Measurements from ENCODE around the gene ADPRHL1.

ADPRHL1 gene

DNA sequence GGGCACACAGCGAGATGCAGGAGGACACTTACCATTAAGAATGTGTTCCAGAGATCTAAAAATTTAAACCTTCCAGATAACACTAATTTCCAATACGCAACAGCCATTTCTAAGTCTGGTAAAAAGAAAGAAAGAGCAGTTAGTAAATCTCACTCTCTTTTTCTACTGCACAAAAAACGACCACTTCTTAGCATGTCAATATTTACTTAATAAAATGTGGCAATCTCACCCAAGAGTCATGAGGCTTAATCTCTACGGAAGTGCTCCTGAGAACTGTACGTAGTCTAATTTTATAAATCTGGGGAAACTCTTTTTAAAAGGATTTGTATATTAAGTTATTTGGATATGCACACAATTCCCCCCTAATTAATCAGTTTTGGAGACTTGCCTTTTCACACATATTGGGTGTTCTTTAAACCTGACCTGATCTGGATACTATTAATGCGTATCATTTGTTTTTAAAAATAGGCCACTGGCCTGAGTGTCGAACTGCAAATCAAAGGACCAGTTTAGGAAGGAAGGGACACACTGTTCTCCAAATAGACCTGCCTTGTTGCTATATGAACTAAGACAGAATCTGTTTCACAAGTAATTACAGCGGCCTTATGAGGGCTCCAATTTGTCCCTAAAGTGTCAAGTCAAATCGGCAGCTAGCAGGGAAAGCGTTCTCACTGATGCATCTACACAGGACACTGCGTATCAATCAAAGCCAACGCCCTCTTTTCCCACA lies 7.9 kb upstream of the ADPRHL1 start:
- no peak for DNase-seq
- no peaks in the 10 kb centered on the region for H3K9me3 ChIP-seq (replicated peaks; ENCODE audit: insufficient read depth, low read length)
- H4K20me1 ChIP-seq (ENCODE audit: insufficient read depth, low read length): no peaks in the 10 kb centered on the region
- H3K4me2 ChIP-seq (ENCODE audit: low read depth, low read length): no peak overlapping the region
- no peaks in the 10 kb centered on the region for H3K79me2 ChIP-seq (ENCODE audit: low read length)
- H3K27ac ChIP-seq (ENCODE audit: low read length): no peak overlapping the region
- H3K9me2 ChIP-seq (replicated peaks; ENCODE audit: insufficient read depth, low read length): no peaks in the 10 kb centered on the region
- H3K4me3 ChIP-seq (ENCODE audit: low read length): no peak overlapping the region
- peaks cover 12% of the 10 kb centered on the region for H3F3A ChIP-seq (ENCODE audit: insufficient read depth, low read length)
- no peaks in the 10 kb centered on the region for H3K36me3 ChIP-seq (replicated peaks; ENCODE audit: insufficient read depth, low read length)
- H3K9ac ChIP-seq (ENCODE audit: low read length): no peak overlapping the region
- H2AFZ ChIP-seq (ENCODE audit: low read length): no peak overlapping the region
- H3K4me1 ChIP-seq (ENCODE audit: low read length): peaks cover 13% of the 10 kb centered on the region
- no peaks in the 10 kb centered on the region for H3K27me3 ChIP-seq (replicated peaks; ENCODE audit: insufficient read depth, low read length)
- TF ChIP-seq, protein P1, sequence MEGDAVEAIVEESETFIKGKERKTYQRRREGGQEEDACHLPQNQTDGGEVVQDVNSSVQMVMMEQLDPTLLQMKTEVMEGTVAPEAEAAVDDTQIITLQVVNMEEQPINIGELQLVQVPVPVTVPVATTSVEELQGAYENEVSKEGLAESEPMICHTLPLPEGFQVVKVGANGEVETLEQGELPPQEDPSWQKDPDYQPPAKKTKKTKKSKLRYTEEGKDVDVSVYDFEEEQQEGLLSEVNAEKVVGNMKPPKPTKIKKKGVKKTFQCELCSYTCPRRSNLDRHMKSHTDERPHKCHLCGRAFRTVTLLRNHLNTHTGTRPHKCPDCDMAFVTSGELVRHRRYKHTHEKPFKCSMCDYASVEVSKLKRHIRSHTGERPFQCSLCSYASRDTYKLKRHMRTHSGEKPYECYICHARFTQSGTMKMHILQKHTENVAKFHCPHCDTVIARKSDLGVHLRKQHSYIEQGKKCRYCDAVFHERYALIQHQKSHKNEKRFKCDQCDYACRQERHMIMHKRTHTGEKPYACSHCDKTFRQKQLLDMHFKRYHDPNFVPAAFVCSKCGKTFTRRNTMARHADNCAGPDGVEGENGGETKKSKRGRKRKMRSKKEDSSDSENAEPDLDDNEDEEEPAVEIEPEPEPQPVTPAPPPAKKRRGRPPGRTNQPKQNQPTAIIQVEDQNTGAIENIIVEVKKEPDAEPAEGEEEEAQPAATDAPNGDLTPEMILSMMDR (IDR thresholded peaks at IDR 0.05; ENCODE audit: low read length): no peak
- no peak for TF ChIP-seq EZH2 (optimal IDR thresholded peaks at IDR 0.05; ENCODE audit: low read depth, low read length)
- TF ChIP-seq EZH2phosphoT487 (IDR thresholded peaks at IDR 0.05; ENCODE audit: low read length): no peak

DNA sequence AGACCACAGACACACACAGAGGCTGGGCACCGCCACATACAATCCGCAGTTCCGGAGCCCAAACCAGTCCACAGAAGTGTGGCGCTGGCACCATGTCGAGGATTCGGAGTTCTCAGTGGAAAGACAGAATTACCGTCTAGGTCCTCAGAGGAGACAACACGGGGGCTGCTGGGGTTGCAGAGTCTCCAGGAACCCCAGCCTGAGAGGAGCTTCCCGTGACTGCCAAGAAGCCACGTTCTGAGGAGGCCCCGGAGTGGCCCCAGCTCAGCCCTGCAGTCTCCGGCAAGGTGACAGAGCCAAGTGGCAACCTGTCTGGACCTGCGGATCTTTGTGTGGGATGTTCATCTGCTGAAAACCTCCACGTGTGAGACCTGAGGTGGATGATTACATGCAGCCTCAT lies 7.3 kb upstream of the ADPRHL1 start:
- no peaks in the 10 kb centered on the region for H3K79me2 ChIP-seq (ENCODE audit: low read length)
- no peak overlapping the region for H2AFZ ChIP-seq (ENCODE audit: low read length)
- H3K4me3 ChIP-seq (ENCODE audit: low read length): no peak overlapping the region
- H4K20me1 ChIP-seq (ENCODE audit: insufficient read depth, low read length): no peaks in the 10 kb centered on the region
- peaks cover 6% of the 10 kb centered on the region for H3F3A ChIP-seq (ENCODE audit: insufficient read depth, low read length)
- no peak overlapping the region for H3K9ac ChIP-seq (ENCODE audit: low read length)
- TF ChIP-seq EZH2 (optimal IDR thresholded peaks at IDR 0.05; ENCODE audit: low read depth, low read length): no peak
- no peak overlapping the region for H3K27ac ChIP-seq (ENCODE audit: low read length)
- no peak for DNase-seq
- peaks cover 8% of the 10 kb centered on the region for H3K4me1 ChIP-seq (ENCODE audit: low read length)
- no peaks in the 10 kb centered on the region for H3K27me3 ChIP-seq (replicated peaks; ENCODE audit: insufficient read depth, low read length)
- no peaks in the 10 kb centered on the region for H3K36me3 ChIP-seq (replicated peaks; ENCODE audit: insufficient read depth, low read length)
- no peaks in the 10 kb centered on the region for H3K9me3 ChIP-seq (replicated peaks; ENCODE audit: insufficient read depth, low read length)
- no peaks in the 10 kb centered on the region for H3K9me2 ChIP-seq (replicated peaks; ENCODE audit: insufficient read depth, low read length)
- H3K4me2 ChIP-seq (ENCODE audit: low read depth, low read length): no peak overlapping the region

DNA sequence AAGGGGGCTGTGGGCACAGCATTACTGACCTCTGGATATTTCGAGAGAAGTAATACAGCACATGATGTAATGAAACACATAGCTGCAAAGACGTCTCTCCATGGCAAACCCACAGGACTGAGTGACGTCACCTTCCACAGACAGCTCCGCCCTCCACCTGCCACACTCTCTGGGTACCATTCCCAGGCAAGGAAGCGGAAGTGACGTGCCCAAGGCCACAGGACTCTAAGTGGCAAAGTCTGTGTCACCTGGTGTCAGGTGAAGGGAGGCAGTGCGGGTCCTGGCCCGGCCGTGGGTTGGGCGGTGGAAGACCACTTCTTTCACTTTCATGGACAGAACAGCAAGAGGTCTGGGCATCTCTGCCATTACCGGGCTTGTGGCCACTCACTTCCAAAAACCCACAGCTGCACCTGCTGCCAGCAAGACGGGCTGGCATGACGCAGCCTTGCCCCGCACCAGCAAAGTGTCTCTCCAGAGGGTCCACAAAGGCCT lies 6.8 kb upstream of the ADPRHL1 start:
- no peaks in the 10 kb centered on the region for H3K9me2 ChIP-seq (replicated peaks; ENCODE audit: insufficient read depth, low read length)
- no peak for DNase-seq
- H4K20me1 ChIP-seq (ENCODE audit: insufficient read depth, low read length): no peaks in the 10 kb centered on the region
- no peaks in the 10 kb centered on the region for H3K36me3 ChIP-seq (replicated peaks; ENCODE audit: insufficient read depth, low read length)
- H3F3A ChIP-seq (ENCODE audit: insufficient read depth, low read length): peaks cover under 1% of the 10 kb centered on the region; the same call in 1 of the 2 replicates
- H3K9me3 ChIP-seq (replicated peaks; ENCODE audit: insufficient read depth, low read length): no peaks in the 10 kb centered on the region
- H2AFZ ChIP-seq (ENCODE audit: low read length): no peak overlapping the region
- H3K9ac ChIP-seq (ENCODE audit: low read length): no peak overlapping the region
- no peak overlapping the region for H3K4me2 ChIP-seq (ENCODE audit: low read depth, low read length)
- peaks cover 5% of the 10 kb centered on the region for H3K4me1 ChIP-seq (ENCODE audit: low read length)
- no peak overlapping the region for H3K4me3 ChIP-seq (ENCODE audit: low read length)
- no peaks in the 10 kb centered on the region for H3K79me2 ChIP-seq (ENCODE audit: low read length)
- TF ChIP-seq, protein P1 (IDR thresholded peaks at IDR 0.05; ENCODE audit: low read length): no peak
- TF ChIP-seq EZH2phosphoT487 (IDR thresholded peaks at IDR 0.05; ENCODE audit: low read length): no peak
- TF ChIP-seq EZH2 (optimal IDR thresholded peaks at IDR 0.05; ENCODE audit: low read depth, low read length): no peak
- H3K27ac ChIP-seq (ENCODE audit: low read length): no peak overlapping the region
- no peaks in the 10 kb centered on the region for H3K27me3 ChIP-seq (replicated peaks; ENCODE audit: insufficient read depth, low read length)

Data from MM.1S (cell line).